ENCODE results near the gene ITM2B. TPM values are rescaled to one million over a fixed set of nuclear protein-coding genes. Genes with fewer than 3 reads are reported as not detected.

Gene ITM2B
- total and polyA plus RNA-seq, 2 donors (not counting 1 experiment from before 2014, with no cell fraction given) = 122 to 177 TPM

- Histone ChIP-seq H3K9ac (ENCODE audit: low read length) (no peak overlapping the region), H3K4me1 (ENCODE audit: control insufficient read depth in 2 of 2, insufficient read depth in 2 of 2, low read length in 2 of 2) (peaks cover 30 to 32% of the 10 kb centered on the region in 2 donors), H3K4me3 (ENCODE audit: control extremely low read depth in 1 of 5, extremely low read depth in 1 of 5, insufficient read depth in 1 of 5, low read depth in 2 of 5, low read length in 4 of 5) (no peak overlapping the region), H3K27ac (ENCODE audit: low read length in 2 of 2) (no peak overlapping the region), H3K4me2 (replicated peaks; ENCODE audit: low read depth, low read length, poor library complexity, severe bottlenecking) (peak overlapping the region; percentile 73), H4K20me1 (ENCODE audit: control insufficient read depth, insufficient read depth, low read length, poor library complexity, severe bottlenecking) (no peaks in the 10 kb centered on the region), H3K27me3 (replicated peaks in 1 of 4; ENCODE audit: control extremely low read depth in 1 of 4, control insufficient read depth in 3 of 4, insufficient read depth in 4 of 4, low read length in 3 of 4) (peaks cover 0 to under 1% (median 0%) of the 10 kb centered on the region in 4 experiments), H3K9me3 (ENCODE audit: control extremely low read depth in 1 of 3, control insufficient read depth in 2 of 3, insufficient read depth in 1 of 3, low read length in 2 of 3) (no peaks in the 10 kb centered on the region), H3K36me3 (replicated peaks in 1 of 2; ENCODE audit: control extremely low read depth in 1 of 2, control insufficient read depth in 1 of 2, extremely low read depth in 1 of 2, insufficient read depth in 2 of 2, low read length in 1 of 2) (no peaks in the 10 kb centered on the region), H3K79me2 (ENCODE audit: control insufficient read depth, insufficient read depth, low read length) (no peaks in the 10 kb centered on the region), H2AFZ (ENCODE audit: insufficient read depth, low read depth, low read length, poor library complexity, severe bottlenecking) (peak overlapping the region; percentile 31)
- ChIA-PET POLR2A (no interaction called here), CTCF (interaction anchor here (0.6 to 2.2 kb wide), 3 partner anchors 10 to 1260 kb away, joined by 3 to 7 read pairs (median 6); partner anchors contain the start of gene ITM2B)
- Mint-ChIP-seq H3K27ac (no peak overlapping the region), H3K4me1 (peaks cover 35% of the 10 kb centered on the region), H3K9me3 (ENCODE audit: insufficient read depth) (no peaks in the 10 kb centered on the region), H3K4me3 (peak overlapping the region; percentile 44), H3K27me3 (peaks cover under 1% of the 10 kb centered on the region)
- TF ChIP-seq EZH2 (IDR thresholded peaks at IDR 0.05; ENCODE audit: borderline replicate concordance, insufficient read depth, low read depth, low read length, poor library complexity, severe bottlenecking) = no peak
- TF ChIP-seq CTCF (IDR thresholded peaks at IDR 0.05) = no peak
- DNase-seq (no peak), ATAC-seq (ENCODE audit: low read depth) (no peak)
- intact Hi-C loops (cut with micrococcal nuclease) = no loop called here
- WGBS (ENCODE audit: insufficient coverage) = 90% methylated on average over 2 of the region's 12 CpGs
Observed at GRCh38 chr13:48222358-48223301, 10.4 kb upstream of the ITM2B start.

GRCh38 chr13:48224701-48225100 is 8.3 kb upstream of the ITM2B start:
- H3K27ac Mint-ChIP-seq = peak overlapping the region; percentile 17
- ATAC-seq (ENCODE audit: low read depth) = no peak
- H4K20me1 ChIP-seq (ENCODE audit: control insufficient read depth, insufficient read depth, low read length, poor library complexity, severe bottlenecking) = no peaks in the 10 kb centered on the region
- peaks cover 0 to 2% (median 0%) of the 10 kb centered on the region in 4 experiments for H3K27me3 ChIP-seq (replicated peaks in 1 of 4; ENCODE audit: control extremely low read depth in 1 of 4, control insufficient read depth in 3 of 4, insufficient read depth in 4 of 4, low read length in 3 of 4)
- CTCF ChIA-PET = interaction anchor here (1.0 kb wide), 1 partner anchor 39 kb away, joined by 3 read pairs; no protein-coding TSS in a partner anchor
- H3K27ac ChIP-seq (ENCODE audit: low read length in 2 of 2) = no peak overlapping the region
- H3K36me3 ChIP-seq (replicated peaks in 1 of 2; ENCODE audit: control extremely low read depth in 1 of 2, control insufficient read depth in 1 of 2, extremely low read depth in 1 of 2, insufficient read depth in 2 of 2, low read length in 1 of 2) = no peaks in the 10 kb centered on the region
- no peak for TF ChIP-seq EZH2 (IDR thresholded peaks at IDR 0.05; ENCODE audit: borderline replicate concordance, insufficient read depth, low read depth, low read length, poor library complexity, severe bottlenecking)
- no peak for TF ChIP-seq CTCF (IDR thresholded peaks at IDR 0.05)
- H3K4me3 ChIP-seq (ENCODE audit: control extremely low read depth in 1 of 5, extremely low read depth in 1 of 5, insufficient read depth in 1 of 5, low read depth in 2 of 5, low read length in 4 of 5) = no peak overlapping the region
- WGBS (ENCODE audit: insufficient coverage) = no CpG with 5 or more reads among the region's 3 CpGs
- no peak overlapping the region for H3K4me2 ChIP-seq (replicated peaks; ENCODE audit: low read depth, low read length, poor library complexity, severe bottlenecking)
- H2AFZ ChIP-seq (ENCODE audit: insufficient read depth, low read depth, low read length, poor library complexity, severe bottlenecking) = no peak overlapping the region
- H3K4me3 Mint-ChIP-seq = no peak overlapping the region
- H3K4me1 Mint-ChIP-seq = peaks cover 33% of the 10 kb centered on the region
- H3K4me1 ChIP-seq (ENCODE audit: control insufficient read depth in 2 of 2, insufficient read depth in 2 of 2, low read length in 2 of 2) = peaks cover 30 to 32% of the 10 kb centered on the region in 2 donors
- H3K9me3 Mint-ChIP-seq (ENCODE audit: insufficient read depth) = no peaks in the 10 kb centered on the region
- no peaks in the 10 kb centered on the region for H3K9me3 ChIP-seq (ENCODE audit: control extremely low read depth in 1 of 3, control insufficient read depth in 2 of 3, insufficient read depth in 1 of 3, low read length in 2 of 3)
- H3K9ac ChIP-seq (ENCODE audit: low read length) = no peak overlapping the region
- POLR2A ChIA-PET = no interaction called here
- intact Hi-C loops (cut with micrococcal nuclease) = no loop called here
- no peak for DNase-seq
- H3K27me3 Mint-ChIP-seq = peaks cover 6% of the 10 kb centered on the region
- peaks cover under 1% of the 10 kb centered on the region for H3K79me2 ChIP-seq (ENCODE audit: control insufficient read depth, insufficient read depth, low read length)
